Cardiac fibroblast (primary cell): ENCODE results near the gene ZNF256.

Experiments used
- DNase-seq, 2 donors: peaks; one replicate each; pipeline versions ENCODE4 v3.0.0 to v3.0.0-alpha.2; 2010; ENCODE audit warnings: low read depth in 2 of 2
- H3K4me3 ChIP-seq, 2 donors: replicated peaks in 1 of 2; 1 replicate in 1 of 2; 2 replicates in 1 of 2; pipeline ENCODE4 v1.5.1; 2011; ENCODE audit warnings: low read depth in 2 of 2, low read length in 2 of 2, mild to moderate bottlenecking in 2 of 2, moderate library complexity in 1 of 2
- TF ChIP-seq, protein P1 (sequence below): IDR thresholded peaks from one replicate; pipeline ENCODE4 v1.5.1; 2011; ENCODE audit warnings: low read depth, mild to moderate bottlenecking, low read length, inconsistent platforms

The ZNF256 gene

GRCh38 chr19:57903618-57904184 is 43.8 kb downstream of the ZNF256 start:
- TF ChIP-seq, protein P1, sequence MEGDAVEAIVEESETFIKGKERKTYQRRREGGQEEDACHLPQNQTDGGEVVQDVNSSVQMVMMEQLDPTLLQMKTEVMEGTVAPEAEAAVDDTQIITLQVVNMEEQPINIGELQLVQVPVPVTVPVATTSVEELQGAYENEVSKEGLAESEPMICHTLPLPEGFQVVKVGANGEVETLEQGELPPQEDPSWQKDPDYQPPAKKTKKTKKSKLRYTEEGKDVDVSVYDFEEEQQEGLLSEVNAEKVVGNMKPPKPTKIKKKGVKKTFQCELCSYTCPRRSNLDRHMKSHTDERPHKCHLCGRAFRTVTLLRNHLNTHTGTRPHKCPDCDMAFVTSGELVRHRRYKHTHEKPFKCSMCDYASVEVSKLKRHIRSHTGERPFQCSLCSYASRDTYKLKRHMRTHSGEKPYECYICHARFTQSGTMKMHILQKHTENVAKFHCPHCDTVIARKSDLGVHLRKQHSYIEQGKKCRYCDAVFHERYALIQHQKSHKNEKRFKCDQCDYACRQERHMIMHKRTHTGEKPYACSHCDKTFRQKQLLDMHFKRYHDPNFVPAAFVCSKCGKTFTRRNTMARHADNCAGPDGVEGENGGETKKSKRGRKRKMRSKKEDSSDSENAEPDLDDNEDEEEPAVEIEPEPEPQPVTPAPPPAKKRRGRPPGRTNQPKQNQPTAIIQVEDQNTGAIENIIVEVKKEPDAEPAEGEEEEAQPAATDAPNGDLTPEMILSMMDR = no peak
- no peak for DNase-seq
- no peak overlapping the region for H3K4me3 ChIP-seq

GRCh38 chr19:57900311-57900710 is 47.2 kb downstream of the ZNF256 start:
- no peak for DNase-seq
- no peak overlapping the region for H3K4me3 ChIP-seq
- TF ChIP-seq, protein P1 = no peak
